Cardiac atrium fibroblast (primary cell): ENCODE results near the gene TAS2R43. TPM values are rescaled to one million over a fixed set of nuclear protein-coding genes. Genes with fewer than 3 reads are reported as not detected.

ENCODE experiments used
- total RNA-seq: library from RNA; depleted of rRNA; stranded (reverse); fragments of >200 nt; gene quantifications from 2 replicates; pipeline ENCODE4 v1.2.3, GENCODE V29; 2015

The TAS2R43 gene, protein sequence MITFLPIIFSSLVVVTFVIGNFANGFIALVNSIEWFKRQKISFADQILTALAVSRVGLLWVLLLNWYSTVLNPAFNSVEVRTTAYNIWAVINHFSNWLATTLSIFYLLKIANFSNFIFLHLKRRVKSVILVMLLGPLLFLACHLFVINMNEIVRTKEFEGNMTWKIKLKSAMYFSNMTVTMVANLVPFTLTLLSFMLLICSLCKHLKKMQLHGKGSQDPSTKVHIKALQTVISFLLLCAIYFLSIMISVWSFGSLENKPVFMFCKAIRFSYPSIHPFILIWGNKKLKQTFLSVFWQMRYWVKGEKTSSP
- not detected in 2 replicates for total RNA-seq

DNA sequence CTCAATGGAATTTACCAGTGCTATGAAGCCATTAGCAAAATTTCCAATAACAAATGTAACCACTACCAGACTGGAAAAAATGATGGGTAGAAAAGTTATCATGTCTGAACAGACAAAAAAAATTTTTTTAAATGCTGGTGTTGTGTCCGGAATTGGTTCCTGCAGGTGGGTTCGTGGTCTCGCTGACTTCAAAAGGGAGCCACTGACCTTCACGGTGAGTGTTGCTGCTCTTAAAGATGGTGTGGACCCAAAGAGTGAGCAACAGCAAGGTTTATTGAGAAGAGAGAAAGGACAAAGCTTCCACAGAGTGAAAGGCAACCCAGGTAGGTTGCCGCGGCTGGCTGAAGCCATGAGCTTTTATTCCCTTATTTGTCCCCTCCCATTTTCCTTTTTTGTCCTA lies at the start of gene TAS2R43:
TSS of gene TAS2R43 (minus strand) at position 186 of the 400 bp plus-strand sequence. CDS start at position 102, 84 bp downstream.

DNA sequence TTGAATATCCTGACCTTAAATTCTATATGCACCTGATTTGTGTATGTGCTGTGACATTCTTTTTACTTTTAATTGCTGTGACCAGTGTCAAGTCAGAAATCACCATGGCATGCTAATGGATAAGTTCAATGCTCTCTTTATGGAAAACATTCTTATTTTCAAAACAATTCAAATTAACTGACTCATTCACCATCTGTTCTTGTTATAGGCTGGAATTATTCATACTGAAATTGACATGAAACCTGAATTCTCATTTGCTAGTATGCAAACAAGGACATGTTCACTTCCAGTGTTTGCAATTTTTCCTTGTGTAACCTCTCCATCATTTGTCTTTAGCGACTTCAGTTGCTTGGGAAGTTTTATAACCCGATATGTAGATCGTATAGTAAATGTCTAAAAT lies 42.2 kb upstream of the TAS2R43 start, which contains the start of gene TAS2R30:
TSS of gene TAS2R30 (minus strand) at position 340 of the 400 bp plus-strand sequence. CDS start 400 bp downstream, outside the sequence.

DNA sequence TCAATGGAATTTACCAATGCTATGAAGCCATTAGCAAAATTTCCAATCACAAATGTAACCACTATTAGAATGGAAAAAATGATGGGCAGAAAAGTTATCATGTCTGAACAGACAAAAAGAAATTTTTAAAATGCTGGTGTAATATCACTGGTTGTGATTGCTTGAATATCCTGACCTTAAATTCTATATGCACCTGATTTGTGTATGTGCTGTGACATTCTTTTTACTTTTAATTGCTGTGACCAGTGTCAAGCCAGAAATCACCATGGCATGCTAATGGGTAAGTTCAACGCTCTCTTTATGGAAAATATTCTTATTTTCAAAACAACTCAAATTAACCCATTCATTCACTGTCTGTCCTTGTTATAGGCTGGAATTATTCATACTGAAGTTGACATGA lies 29.9 kb downstream of the TAS2R43 start, which contains the start of gene TAS2R46:
TSS of gene TAS2R46 (minus strand) at position 101 of the 400 bp plus-strand sequence. CDS start at position 101, 0 bp downstream.

Other genes with a start within 250 kb of the TAS2R43 start
- gene PRR4, start 242.8 kb downstream of the TAS2R43 start, total RNA-seq = not detected in 2 replicates
- gene PRH1, start 208.1 kb downstream of the TAS2R43 start, total RNA-seq = 2.1 and 2.9 TPM in 2 replicates
- gene TAS2R13, start 182.8 kb downstream of the TAS2R43 start, total RNA-seq = not detected in 2 replicates
- not detected in 2 replicates for gene PRH2, start 163.1 kb downstream of the TAS2R43 start, total RNA-seq
- 0.54 and 1.8 TPM in 2 replicates for gene TAS2R14, start 153.1 kb downstream of the TAS2R43 start, total RNA-seq
- gene TAS2R50, start 105.4 kb downstream of the TAS2R43 start, total RNA-seq = 0.49 TPM in 1 of 2 replicates, not detected in the other
- gene TAS2R20, start 94.0 kb downstream of the TAS2R43 start, total RNA-seq = 0.18 and 0.32 TPM in 2 replicates
- 0.49 TPM in 1 of 2 replicates, not detected in the other for gene TAS2R19, start 69.7 kb downstream of the TAS2R43 start, total RNA-seq
- 0.54 and 0.81 TPM in 2 replicates for gene TAS2R31, start 60.9 kb downstream of the TAS2R43 start, total RNA-seq
- gene TAS2R46, start 30.0 kb downstream of the TAS2R43 start, total RNA-seq = 0.72 TPM in 1 of 2 replicates, not detected in the other
- 0.49 and 1.3 TPM in 2 replicates for gene TAS2R30, start 42.3 kb upstream of the TAS2R43 start, total RNA-seq
- gene SMIM10L1, start 78.9 kb upstream of the TAS2R43 start, total RNA-seq = 7.3 and 7.6 TPM in 2 replicates
- gene TAS2R42, start 94.6 kb upstream of the TAS2R43 start, total RNA-seq = not detected in 2 replicates
- not detected in 2 replicates for gene PRB3, start 177.4 kb upstream of the TAS2R43 start, total RNA-seq
- not detected in 2 replicates for gene PRB4, start 218.1 kb upstream of the TAS2R43 start, total RNA-seq